ENCODE results near the gene FJX1.

DNA sequence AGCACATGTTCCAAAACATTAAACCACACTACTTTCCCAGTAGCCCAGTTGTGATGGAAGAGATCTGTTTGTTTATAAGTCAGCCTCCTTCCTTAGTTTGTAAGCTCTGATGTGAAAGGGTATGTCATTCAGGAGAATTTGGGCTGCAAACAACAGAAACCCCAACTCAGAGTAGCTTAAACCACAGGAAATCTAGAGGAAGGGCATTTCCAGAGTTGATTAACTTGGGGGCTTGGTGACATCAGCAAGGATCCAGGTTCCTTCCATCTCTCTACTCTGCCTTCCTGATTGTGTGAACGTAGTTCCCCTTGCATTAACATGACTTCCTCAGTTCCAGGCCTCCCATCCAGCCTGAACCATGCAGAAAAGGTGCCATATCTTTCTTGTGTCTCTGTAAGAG is 6.5 kb upstream of the FJX1 start:
- TF ChIP-seq, protein P1, sequence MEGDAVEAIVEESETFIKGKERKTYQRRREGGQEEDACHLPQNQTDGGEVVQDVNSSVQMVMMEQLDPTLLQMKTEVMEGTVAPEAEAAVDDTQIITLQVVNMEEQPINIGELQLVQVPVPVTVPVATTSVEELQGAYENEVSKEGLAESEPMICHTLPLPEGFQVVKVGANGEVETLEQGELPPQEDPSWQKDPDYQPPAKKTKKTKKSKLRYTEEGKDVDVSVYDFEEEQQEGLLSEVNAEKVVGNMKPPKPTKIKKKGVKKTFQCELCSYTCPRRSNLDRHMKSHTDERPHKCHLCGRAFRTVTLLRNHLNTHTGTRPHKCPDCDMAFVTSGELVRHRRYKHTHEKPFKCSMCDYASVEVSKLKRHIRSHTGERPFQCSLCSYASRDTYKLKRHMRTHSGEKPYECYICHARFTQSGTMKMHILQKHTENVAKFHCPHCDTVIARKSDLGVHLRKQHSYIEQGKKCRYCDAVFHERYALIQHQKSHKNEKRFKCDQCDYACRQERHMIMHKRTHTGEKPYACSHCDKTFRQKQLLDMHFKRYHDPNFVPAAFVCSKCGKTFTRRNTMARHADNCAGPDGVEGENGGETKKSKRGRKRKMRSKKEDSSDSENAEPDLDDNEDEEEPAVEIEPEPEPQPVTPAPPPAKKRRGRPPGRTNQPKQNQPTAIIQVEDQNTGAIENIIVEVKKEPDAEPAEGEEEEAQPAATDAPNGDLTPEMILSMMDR (IDR thresholded peaks at IDR 0.05): no peak
- TF ChIP-seq POLR2A (IDR thresholded peaks at IDR 0.05): no peak
- TF ChIP-seq EP300 (IDR thresholded peaks at IDR 0.05): no peak

Data from ovary (tissue), 3 donors.